GM11168 (cell line): ENCODE data around the gene GRK1.

ENCODE experiments used
- in situ Hi-C: fragments of 300-500 bp; cut with MboI; formaldehyde crosslinking; loops from one replicate; pipeline ENCODE4 v1.12.0; 2022; ENCODE audit warnings: low sequenced_read_pairs; ENCODE audit not compliant: unreplicated experiment

GRK1 gene

DNA sequence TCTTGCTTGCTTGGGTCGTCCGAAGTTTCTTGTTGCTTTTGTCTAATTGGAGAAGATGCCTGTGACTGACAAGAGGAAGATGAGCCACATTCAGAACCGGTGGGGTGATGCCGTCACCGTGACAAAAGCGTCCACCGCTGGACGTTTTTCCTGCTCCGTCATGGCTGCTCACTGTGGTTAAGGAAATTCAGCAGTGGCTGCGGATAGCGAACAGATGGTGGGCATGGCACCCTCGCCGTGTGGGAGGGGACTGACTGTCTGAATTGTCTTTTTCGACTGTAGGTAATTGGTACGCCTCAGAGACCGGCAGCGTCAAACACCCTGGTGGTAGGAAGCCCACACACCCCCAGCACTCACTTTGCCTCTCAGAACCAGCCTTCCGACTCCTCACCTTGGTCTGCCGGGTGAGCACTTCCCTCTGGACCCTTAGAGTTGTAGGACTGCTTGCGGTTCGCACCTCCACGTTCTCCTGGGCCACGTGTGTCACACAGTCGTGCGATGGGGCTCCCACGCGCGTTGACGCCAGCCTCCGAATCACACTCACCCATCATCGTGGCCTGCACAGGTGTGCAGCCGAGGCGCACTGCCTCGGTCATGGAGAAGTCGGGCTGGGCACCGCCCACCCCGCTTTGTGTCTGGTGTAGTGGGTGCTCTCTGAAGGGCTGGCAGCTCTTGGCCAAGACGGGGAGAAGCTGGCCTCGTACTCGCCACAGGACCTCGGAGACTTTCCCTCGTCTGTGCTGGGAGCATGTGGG lies 35.5 kb upstream of the GRK1 start:
- in situ Hi-C loops = no loop called here

DNA sequence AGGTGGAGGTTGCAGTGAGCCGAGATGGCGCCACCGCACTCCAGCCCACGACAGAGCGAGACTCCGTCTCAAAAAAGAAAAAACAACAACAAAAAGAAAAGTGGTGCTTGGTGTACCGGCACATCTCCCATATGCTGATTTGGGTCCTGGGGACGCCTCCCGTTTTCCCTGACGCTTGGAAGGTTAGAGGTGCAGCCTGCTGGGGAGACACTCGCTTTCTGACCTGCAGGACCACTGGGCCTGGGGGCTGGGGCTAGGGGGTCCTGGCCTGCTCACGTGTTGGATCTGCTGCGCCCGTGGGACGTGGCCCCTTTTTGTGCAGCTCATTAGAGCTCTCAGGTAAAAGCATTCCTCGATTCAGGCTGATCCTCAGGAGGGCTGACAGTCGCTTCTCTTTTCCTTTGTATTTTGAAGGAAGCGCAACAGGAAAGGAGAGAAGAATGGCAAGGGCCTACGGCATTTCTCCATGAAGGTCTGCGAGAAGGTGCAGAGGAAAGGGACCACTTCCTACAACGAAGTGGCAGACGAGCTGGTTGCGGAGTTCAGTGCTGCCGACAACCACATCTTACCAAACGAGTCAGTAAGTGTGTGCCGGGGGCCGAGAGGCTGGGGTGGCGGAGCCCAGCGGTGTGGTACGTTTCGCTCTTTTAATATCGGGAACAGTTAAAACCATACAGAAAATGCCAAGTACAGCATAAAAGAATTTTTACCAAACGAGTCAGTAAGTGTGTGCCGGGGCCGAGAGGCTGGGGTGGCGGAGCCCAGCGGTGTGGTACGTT lies 34.1 kb upstream of the GRK1 start:
- in situ Hi-C loops = no loop called here

DNA sequence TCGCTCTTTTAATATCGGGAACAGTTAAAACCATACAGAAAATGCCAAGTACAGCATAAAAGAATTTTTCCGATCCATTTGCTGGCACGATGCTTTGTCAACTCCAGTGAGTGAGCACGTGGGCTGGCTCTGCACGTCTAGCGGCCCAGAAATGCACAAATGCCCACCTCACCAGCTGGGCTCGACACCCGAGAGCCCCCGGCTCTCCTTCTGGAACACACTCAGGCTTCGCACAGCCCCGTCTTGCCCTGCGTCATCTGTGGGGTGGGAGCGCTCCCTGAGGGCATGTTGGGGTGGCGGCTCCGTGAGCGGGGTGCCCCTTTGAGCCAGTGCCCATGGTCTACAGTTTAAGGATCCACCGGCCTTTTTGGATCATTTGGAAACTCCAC lies 33.5 kb upstream of the GRK1 start:
- in situ Hi-C loops = no loop called here

DNA sequence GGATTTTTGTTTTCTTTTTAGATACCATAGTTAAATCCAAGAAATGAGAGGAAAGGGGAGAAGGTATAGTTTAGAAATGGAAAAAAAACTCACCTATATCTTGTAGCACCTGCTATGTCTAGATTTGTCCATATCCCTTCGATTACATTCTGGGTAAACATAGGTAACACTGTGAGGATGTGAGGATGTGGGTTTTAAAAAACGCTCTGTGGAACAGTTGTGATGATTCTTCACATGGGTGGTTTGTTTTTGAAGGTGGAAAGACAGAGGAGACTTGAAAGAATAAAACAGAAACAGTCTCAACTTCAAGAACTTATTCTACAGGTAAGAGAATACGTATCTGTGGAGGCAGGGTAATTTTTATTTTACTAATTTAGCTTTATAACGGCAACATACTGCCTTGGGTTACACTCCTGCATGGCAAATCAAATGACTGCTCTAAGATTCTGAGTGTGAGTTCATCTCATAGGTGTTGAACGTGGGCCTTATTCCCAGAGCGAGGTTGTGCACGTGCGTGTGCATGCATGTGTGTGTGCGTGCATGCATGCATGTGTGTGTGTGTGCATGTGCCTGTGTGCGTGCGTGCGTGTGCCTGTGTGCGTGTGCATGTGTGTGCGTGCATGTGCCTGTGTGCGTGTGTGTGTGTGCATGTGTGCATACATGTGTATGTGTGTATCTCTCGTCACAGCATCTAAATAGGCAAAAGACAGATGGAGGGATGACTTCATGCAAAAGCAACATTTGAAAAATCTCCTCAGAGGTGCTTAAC lies 32.6 kb upstream of the GRK1 start:
- in situ Hi-C loops = no loop called here

DNA sequence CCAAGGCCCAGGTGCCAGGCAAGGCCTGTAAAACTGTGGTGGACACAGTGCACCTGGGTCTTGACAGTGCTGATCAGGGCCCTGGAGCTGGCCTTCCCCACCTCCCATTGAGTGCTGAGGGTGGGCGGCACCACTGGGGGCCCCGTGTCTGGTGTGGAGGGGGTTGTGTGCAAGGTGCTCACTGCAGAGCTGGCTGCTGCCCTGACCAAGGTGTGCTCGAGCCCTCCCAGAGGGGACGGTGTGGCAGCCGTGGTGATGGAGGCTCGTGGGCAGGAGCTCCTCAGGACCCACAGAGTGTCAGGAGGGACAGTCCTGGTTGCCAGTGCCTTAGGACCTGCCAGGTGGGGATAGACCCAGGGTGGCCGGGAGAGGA lies 32.0 kb upstream of the GRK1 start:
- in situ Hi-C loops = no loop called here

DNA sequence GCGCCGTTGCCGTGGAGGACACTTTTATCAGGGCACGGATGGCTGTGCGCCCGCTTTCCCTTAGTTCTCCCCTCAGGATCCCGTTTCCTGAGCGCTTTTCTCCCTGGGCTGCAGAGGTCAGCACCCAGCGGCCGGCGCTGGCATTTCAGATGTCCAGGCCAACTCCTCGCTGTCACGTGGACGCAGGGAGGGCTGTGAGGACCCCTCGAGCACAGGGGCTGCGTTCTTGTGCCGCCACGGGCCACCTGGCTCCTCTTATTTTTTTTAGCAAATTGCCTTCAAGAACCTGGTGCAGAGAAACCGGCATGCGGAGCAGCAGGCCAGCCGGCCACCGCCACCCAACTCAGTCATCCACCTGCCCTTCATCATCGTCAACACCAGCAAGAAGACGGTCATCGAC lies 31.3 kb upstream of the GRK1 start:
- in situ Hi-C loops = no loop called here

DNA sequence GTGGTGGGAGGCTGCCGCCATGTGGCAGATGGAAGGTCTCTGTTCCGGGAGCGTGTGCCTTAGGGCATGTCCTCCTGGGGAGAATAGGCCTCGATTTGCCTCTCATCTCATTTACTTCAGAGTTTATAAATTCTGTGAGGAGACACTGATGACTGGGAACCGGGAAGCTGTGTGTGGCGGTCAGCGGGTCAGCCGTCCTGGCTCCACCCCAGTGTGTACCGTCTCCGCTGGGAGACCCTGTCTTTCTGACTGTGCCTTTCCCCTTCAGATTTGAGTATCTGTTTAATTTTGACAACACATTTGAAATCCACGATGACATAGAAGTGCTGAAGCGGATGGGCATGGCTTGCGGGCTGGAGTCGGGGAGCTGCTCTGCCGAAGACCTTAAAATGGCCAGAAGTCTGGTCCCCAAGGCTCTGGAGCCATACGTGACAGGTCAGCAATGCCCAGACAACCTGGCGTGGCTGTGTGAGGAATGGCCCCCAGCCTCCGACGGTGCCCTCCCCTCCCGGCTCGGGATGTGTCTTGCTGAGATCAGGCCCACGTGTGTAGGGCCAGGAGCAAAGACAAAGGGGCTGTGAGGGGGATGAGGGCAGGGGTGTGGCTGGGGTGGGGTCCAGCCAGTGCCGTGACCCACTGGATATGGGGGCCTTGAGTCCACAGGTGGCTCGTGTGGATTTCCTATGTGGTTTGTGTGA lies 30.6 kb upstream of the GRK1 start:
- in situ Hi-C loops = no loop called here

DNA sequence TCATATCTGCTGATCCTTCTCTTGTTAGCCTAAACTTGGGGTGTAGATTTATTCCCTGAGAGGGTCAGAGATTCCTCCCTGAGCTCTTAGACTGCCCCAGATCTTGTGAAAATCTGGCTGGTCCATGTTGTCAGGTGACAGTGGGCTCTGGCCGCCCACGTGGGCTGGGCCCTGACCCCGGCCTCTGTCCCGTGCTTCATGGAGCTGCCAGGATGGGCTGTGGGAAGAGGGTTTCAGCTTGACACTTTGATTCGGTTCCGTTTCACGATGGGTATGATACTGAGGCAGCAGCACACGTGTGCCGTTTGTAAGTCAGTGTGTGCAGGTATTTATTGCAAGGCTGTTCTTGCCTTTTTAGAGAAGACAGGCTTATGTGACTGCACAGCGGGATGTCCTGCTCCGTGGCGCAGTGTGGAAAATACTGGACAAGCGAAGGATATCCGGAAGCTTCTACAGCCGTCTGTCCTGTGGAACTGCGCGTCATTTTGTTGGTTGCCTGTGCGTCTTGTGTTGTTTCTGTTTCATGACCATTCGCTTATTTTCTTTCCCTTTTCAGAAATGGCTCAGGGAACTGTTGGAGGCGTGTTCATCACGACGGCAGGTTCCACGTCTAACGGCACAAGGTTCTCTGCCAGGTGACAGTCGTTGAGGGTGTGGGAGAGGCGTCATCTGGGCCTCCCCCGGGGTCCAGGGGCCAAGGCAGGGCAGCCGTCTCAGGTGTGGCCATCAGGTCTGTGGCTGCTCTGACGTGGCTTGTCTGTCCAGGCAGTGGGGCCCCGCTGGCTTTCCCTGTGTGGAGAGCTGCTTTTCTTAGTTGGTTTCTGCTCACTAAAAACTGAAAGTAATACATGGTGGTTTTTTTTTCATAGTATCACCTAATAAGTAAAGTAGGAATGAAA lies 29.5 kb upstream of the GRK1 start:
- in situ Hi-C loops = no loop called here

DNA sequence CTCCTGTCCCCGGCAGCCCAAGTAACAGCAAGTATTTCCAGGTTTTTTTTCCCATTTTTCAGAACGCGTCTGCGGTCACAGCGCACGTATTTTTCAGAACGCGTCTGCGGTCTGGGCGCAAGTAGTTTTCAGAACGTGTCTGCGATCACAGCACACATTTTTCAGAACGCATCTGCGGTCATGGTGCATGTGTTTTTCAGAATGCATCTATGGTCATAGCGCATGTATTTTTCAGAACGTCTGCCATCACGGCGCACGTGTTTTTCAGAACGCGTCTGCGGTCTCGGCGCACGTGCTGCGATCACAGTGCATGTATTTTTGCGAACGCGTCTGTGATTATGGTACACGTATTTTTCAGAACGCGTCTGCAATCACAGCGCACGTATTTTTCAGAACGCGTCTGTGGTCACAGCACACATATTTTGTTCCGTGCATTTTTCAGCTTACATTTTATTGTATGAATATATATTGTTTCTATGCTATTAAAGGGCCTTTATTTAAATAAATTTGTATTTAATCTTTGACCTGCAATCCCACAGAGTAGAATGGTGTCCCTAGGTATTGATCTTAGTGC lies 28.8 kb upstream of the GRK1 start:
- in situ Hi-C loops = no loop called here

DNA sequence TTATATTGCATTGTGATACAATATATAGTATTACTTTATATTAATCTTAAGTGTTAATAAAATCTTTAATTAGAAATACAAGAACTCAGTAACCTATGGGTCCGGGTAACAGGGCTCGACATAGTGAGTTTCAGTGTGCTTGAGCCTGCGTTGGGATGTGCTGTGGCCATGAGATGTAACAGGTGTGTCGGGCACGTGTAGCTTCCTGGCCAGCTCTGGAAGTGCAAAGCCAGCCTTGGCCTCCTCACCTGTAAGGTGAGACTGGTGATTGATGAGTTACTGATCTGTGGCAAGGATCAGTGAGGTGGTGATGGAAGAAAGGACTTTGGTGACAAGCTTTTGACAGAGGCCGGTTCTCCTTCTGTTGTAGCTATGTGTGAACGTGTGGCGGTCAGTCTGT lies 28.2 kb upstream of the GRK1 start:
- in situ Hi-C loops = no loop called here

DNA sequence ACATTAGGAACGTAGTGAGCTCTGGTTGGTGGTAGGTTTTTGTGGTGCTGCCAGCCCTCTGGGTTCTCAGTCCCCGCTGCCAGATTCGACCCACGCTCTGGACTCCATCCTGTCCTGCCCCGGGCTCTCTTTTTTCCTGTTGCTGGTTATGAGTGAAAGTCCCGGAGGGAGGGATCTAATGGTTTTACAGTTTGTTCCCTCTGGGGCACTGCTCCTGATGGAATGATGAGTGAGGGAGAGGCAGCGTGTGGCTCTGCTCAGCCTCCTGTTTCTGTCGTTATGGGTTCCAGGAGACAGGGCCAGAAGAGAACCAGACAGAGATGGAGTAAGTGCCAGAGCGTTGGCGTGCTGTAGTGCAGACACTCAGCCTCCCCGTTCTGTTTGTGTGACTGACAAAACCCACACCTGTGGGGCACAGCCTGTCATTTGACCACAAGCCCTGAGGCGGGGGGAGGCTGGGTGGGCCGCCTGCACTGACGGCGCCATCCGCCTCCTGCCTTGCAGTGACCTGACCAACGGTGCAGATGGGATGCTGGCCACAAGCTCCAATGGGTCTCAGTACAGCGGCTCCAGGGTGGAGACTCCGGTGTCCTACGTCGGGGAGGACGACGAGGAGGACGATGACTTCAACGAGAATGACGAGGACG lies 27.3 kb upstream of the GRK1 start:
- in situ Hi-C loops = no loop called here

DNA sequence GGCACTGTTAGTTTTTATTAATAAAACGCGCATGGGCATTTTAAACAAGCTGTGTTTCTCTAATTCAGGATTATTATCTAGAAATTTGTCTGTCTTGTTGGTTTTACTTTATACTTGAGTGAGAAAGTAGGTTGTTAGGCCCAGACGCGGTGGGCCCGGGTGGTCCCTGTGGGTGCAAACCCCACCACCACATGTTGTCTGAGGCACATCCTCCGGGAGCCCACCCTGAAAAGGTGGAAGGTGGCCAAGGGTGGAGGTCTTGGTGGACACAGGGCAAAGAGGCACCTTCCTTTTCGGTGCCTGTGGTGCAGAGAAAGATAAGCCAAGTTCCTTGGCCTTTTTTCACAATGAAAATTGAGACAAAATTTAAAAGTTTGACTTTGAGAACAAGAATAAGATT lies 25.6 kb upstream of the GRK1 start:
- in situ Hi-C loops = no loop called here

DNA sequence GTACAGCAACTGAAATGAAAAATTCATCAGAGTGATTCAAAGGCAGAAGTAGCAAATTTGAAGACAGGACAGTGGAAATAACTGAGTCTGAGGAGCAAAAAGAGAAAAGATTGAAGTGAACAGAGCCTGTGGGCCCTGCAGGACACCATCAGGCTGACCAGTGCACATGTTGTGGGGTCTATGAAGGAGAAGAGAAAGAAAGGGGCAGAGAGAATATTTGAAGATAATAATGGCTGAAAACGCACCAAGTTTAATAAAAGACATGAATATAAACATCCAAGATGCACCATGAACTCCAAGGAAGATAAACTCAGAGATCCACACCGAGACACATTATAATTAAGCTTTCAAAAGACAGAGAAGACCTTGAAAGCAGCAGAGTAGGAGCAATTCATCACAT lies 24.5 kb upstream of the GRK1 start:
- in situ Hi-C loops = no loop called here

DNA sequence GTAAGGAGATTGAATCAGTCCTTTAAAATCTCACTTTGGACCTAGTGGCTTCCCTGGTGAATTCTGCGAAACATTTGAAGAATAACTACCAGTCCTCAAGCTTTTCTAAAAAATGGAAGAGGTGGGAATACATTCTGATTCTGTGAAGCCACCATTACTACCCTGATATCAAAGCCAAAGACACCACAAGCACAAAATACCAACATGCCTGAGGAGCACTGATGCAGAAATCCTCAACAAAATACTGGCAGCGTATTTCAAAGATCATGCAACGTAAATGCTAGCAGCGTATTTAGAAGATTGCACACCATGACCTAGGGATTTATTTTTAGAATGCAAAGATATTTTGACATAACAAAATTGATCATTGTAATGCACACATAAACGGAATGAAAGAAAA lies 23.4 kb upstream of the GRK1 start:
- in situ Hi-C loops = no loop called here

DNA sequence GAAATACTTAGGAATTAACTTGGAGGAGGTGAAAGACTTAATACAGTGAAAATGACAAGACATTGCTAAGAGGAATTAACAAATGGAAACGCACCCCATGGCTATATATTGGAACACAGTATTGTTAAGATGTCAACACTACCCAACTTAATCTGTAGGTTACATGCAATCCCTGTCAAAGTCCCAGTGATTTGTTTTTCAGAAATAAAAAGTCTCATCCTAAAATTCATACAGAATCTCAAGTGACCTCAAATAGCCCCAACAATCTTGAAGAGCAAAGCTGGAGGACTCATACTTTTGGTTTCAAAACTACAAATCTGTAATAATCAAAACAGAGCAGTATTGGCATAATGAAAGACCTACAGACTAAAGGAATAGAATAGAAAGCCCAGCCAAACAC lies 22.2 kb upstream of the GRK1 start:
- in situ Hi-C loops = no loop called here

DNA sequence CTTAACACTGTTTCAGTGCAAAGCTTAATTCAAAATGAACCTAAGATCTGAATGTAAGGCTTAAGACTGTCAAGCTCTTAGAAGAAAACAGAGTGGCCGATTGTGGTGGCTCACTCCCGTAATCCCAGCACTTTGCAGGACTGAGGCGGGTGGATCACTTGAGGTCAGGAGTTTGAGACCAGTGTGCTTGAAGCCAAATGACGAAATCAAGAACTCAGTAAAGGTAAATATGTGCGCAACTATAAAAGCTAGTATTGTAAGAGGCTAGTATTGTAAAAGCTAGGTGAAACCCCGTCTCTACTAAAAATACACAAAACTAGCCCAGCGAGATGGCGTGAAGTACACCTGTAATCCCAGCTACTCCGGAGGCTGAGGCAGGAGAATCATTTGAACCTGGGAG lies 21.7 kb upstream of the GRK1 start:
- in situ Hi-C loops = no loop called here

DNA sequence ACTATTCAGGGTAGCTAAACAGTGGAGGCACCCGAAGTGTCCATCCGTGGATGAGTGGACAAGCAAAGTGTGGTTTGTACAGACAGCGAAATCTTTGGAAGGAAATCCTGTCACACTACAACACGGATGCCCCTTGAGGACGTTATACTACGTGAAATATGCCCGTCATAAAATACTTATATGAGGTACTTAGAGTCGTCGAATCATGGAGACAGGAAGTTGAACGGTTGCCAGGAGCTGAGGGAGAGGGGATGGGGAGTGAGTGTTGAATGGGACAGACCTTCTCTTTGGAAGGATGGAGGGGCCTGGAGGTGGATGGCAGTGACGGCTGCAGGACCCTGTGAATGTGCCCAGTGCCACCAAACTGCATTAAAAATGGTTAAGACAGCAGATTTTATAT lies 20.6 kb upstream of the GRK1 start:
- in situ Hi-C loops = no loop called here

DNA sequence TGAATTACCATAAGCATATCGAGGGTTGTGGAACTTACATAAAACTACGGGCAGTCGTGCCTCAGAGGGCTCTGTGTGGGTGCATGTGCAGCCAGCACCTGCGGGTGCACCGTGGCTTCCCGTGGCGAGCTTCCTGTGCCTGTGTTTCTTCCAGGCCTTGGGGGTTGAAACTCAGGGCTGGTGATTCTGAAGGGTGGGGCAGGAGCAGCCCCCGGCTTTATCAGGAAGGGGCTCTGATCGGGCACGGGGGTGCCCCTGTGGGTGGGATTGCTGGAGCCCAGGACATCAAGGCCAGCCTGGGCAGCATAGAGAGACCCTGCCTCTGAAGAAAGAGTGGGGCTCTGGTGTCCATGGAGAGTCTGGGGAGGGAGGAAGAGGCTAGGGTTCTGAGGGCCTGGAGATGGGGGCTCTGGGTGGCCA lies 20.1 kb upstream of the GRK1 start:
- in situ Hi-C loops = no loop called here
